GM23338 (cell line): ENCODE results near the gene BICC1. TPM values are rescaled to one million over a fixed set of nuclear protein-coding genes. Genes with fewer than 3 reads are reported as not detected.

ENCODE experiments used
- ATAC-seq: fragments of 200-7000 bp; cut with Tn5 transposase; 3 replicates; pipeline ENCODE4 v1.9.1; 2020
- DNase-seq: peaks from one replicate; pipeline ENCODE4 v3.0.0-alpha.2; 2015; ENCODE audit warnings: low spot score
- H2AFZ ChIP-seq: fragments of 200-600 bp; sonication (generic); 2 replicates; pipeline ENCODE4 v1.8.0; 2016; ENCODE audit warnings: antibody characterized with exemption, mild to moderate bottlenecking, moderate library complexity
- H3F3A ChIP-seq: fragments of 200-600 bp; sonication (generic); replicated peaks from 2 replicates; pipeline ENCODE4 v1.8.0; 2017; ENCODE audit warnings: antibody characterized with exemption, mixed run types, low read depth
- H3K27ac ChIP-seq: fragments of 200-600 bp; sonication (generic); 2 replicates; pipeline ENCODE4 v1.6.1; 2016; ENCODE audit warnings: low read depth
- H3K27me3 ChIP-seq: fragments of 200-600 bp; sonication (generic); 2 replicates; pipeline ENCODE4 v1.8.0; 2016; ENCODE audit warnings: mild to moderate bottlenecking, mixed run types, moderate library complexity; ENCODE audit not compliant: insufficient read depth
- H3K36me3 ChIP-seq: fragments of 200-600 bp; sonication (generic); 2 replicates; pipeline ENCODE4 v1.8.0; 2016; ENCODE audit warnings: mild to moderate bottlenecking; ENCODE audit not compliant: insufficient read depth
- H3K4me1 ChIP-seq: fragments of 200-600 bp; sonication (generic); 2 replicates; pipeline ENCODE4 v1.8.0; 2016; ENCODE audit warnings: mild to moderate bottlenecking, moderate library complexity; ENCODE audit not compliant: insufficient read depth
- H3K4me2 ChIP-seq: fragments of 200-600 bp; sonication (generic); 2 replicates; pipeline ENCODE4 v1.7.1; 2017; ENCODE audit warnings: mixed run types
- H3K4me3 ChIP-seq: fragments of 200-600 bp; sonication (generic); 2 replicates; pipeline ENCODE4 v1.6.1; 2016; ENCODE audit warnings: mixed run types
- H3K79me2 ChIP-seq: fragments of 200-600 bp; sonication (generic); replicated peaks from 2 replicates; pipeline ENCODE4 v1.8.0; 2017; ENCODE audit warnings: mild to moderate bottlenecking; ENCODE audit not compliant: insufficient read depth
- H3K9me2 ChIP-seq: fragments of 200-600 bp; sonication (generic); 2 replicates; pipeline ENCODE4 v1.8.0; 2017; ENCODE audit not compliant: insufficient read depth
- H4K20me1 ChIP-seq: fragments of 200-600 bp; sonication (generic); replicated peaks from 2 replicates; pipeline ENCODE4 v1.8.0; 2017; ENCODE audit warnings: mild to moderate bottlenecking; ENCODE audit not compliant: insufficient read depth
- H3K27ac Mint-ChIP-seq: 2 replicates; pipeline ENCODE4 v1.8.0; 2020; ENCODE audit warnings: inconsistent platforms, mild to moderate bottlenecking, moderate library complexity, mixed read lengths
- H3K27me3 Mint-ChIP-seq: 3 replicates; pipeline ENCODE4 v1.8.0; 2022; ENCODE audit warnings: low read depth, mild to moderate bottlenecking, moderate library complexity, mixed read lengths, inconsistent platforms; ENCODE audit not compliant: insufficient read depth, poor library complexity
- H3K36me3 Mint-ChIP-seq: 3 replicates; pipeline ENCODE4 v1.8.0; 2021; ENCODE audit warnings: low read depth, mild to moderate bottlenecking, inconsistent platforms, moderate library complexity, mixed read lengths
- H3K4me1 Mint-ChIP-seq: 3 replicates; pipeline ENCODE4 v1.8.0; 2020; ENCODE audit warnings: mild to moderate bottlenecking, inconsistent platforms, mixed read lengths
- H3K4me3 Mint-ChIP-seq: 3 replicates; pipeline ENCODE4 v1.8.0; 2021; ENCODE audit warnings: moderate library complexity, mild to moderate bottlenecking, inconsistent platforms, mixed read lengths
- H3K9me3 Mint-ChIP-seq: 3 replicates; pipeline ENCODE4 v1.8.0; 2020; ENCODE audit warnings: moderate library complexity, mild to moderate bottlenecking, inconsistent platforms, mixed read lengths
- CTCF ChIP-seq, 2 experiments: fragments of 200-600 bp in 1 of 2; sonication (generic) in 1 of 2; conservative IDR thresholded peaks; 2 replicates each; pipeline versions ENCODE4 v1.5.1 to v1.6.1; 2016 to 2017; ENCODE audit warnings: antibody characterized with exemption in 2 of 2, low read depth in 2 of 2, mild to moderate bottlenecking in 2 of 2, moderate library complexity in 1 of 2
- ETS1 ChIP-seq: IDR thresholded peaks from 2 replicates; pipeline ENCODE4 v1.6.1; 2016; ENCODE audit warnings: antibody characterized with exemption
- EZH2 ChIP-seq: fragments of 200-600 bp; sonication (generic); IDR thresholded peaks from one replicate; pipeline ENCODE4 v1.8.0; 2017; ENCODE audit warnings: antibody characterized with exemption, mild to moderate bottlenecking, low read depth; ENCODE audit not compliant: unreplicated experiment
- POLR2AphosphoS5 ChIP-seq: IDR thresholded peaks from 2 replicates; pipeline ENCODE4 v1.6.1; 2016; ENCODE audit warnings: antibody characterized with exemption, low read depth
- REST ChIP-seq: IDR thresholded peaks from one replicate; pipeline ENCODE4 v1.6.1; 2018; ENCODE audit warnings: antibody characterized with exemption; ENCODE audit not compliant: unreplicated experiment
- STAT1 ChIP-seq: IDR thresholded peaks from one replicate; pipeline ENCODE4 v1.6.1; 2016; ENCODE audit warnings: antibody characterized with exemption; ENCODE audit not compliant: unreplicated experiment
- ZNF114 ChIP-seq: fragments of 250-450 bp; sonication (Bioruptor Pico); IDR thresholded peaks from 2 replicates; pipeline ENCODE4 v1.5.0; 2020; ENCODE audit warnings: mild to moderate bottlenecking, moderate library complexity
- ZNF331 ChIP-seq: fragments of 250-450 bp; sonication (Bioruptor Pico); IDR thresholded peaks from 2 replicates; pipeline ENCODE4 v1.5.0; 2020; ENCODE audit warnings: low read depth, mild to moderate bottlenecking, moderate library complexity
- polyA plus RNA-seq: library from polyadenylated mRNA; unstranded; fragments of >200 nt; fragmentation: Nextera tagmentation; extraction: Ambion mirVana; gene quantifications from 2 replicates; pipeline ENCODE4 v1.2.1, GENCODE V29; 2016
- total RNA-seq: library from RNA; depleted of rRNA; stranded (reverse); fragments of >200 nt; shearing (Covaris generic); gene quantifications from 2 replicates; pipeline ENCODE4 v1.2.3, GENCODE V29; 2014

BICC1 gene
- total and polyA plus RNA-seq, 2 experiments from 2014 or later: 1.3 to 2.2 TPM

GRCh38 chr10:58587676-58588075 lies 75.0 kb downstream of the BICC1 start:
- Histone ChIP-seq H4K20me1 (no peaks in the 10 kb centered on the region), H3K27ac (no peak overlapping the region)

More at GRCh38 chr10:58587676-58588075, 75.0 kb downstream of the BICC1 start:
- no peaks in the 10 kb centered on the region for H3K36me3 ChIP-seq
- H3K4me3 Mint-ChIP-seq: no peak overlapping the region
- no peaks in the 10 kb centered on the region for H3K79me2 ChIP-seq
- no peaks in the 10 kb centered on the region for H3K36me3 Mint-ChIP-seq
- DNase-seq (no peak), ATAC-seq (no peak)
- no peaks in the 10 kb centered on the region for H3K9me2 ChIP-seq
- no peak for TF ChIP-seq ZNF331
- no peak for TF ChIP-seq ZNF114 (CRISPR knock-in tag)
- TF ChIP-seq ETS1: no peak
- no peak for TF ChIP-seq STAT1
- no peak for TF ChIP-seq REST
- TF ChIP-seq POLR2AphosphoS5: no peak
- no peak for TF ChIP-seq CTCF (conservative IDR thresholded peaks at IDR 0.05; ENCODE audit: low read depth in 2 of 2)
- no peak for TF ChIP-seq EZH2
- no peak overlapping the region for H3K27ac Mint-ChIP-seq
- H3K4me1 ChIP-seq: no peaks in the 10 kb centered on the region
- H3K4me1 Mint-ChIP-seq: no peaks in the 10 kb centered on the region; the same call in 2 of the 3 replicates
- H3K9me3 Mint-ChIP-seq: peaks cover 4% of the 10 kb centered on the region; the same call in 2 of the 3 replicates
- no peak overlapping the region for H3K4me3 ChIP-seq
- H3K27me3 ChIP-seq: no peaks in the 10 kb centered on the region
- no peak overlapping the region for H2AFZ ChIP-seq
- no peak overlapping the region for H3K4me2 ChIP-seq
- no peaks in the 10 kb centered on the region for H3F3A ChIP-seq
- H3K27me3 Mint-ChIP-seq: no peaks in the 10 kb centered on the region
